Measurements from ENCODE around the gene AHNAK2. TPM values are rescaled to one million over a fixed set of nuclear protein-coding genes. Genes with fewer than 3 reads are reported as not detected.

The AHNAK2 gene
- total and polyA plus RNA-seq, 3 donors from 2014 or later: 10.8 to 15.1 (median 12.8) TPM

GRCh38 chr14:104938436-104938835, 39.7 kb downstream of the AHNAK2 start:
- no peak for DNase-seq
- Histone ChIP-seq H3K27ac (no peak overlapping the region), H3K4me1 (no peaks in the 10 kb centered on the region), H3K4me3 (no peak overlapping the region), H3K36me3 (ENCODE audit: low read depth, missing control alignments) (no peaks in the 10 kb centered on the region), H3K27me3 (no peaks in the 10 kb centered on the region), H3K9me3 (no peaks in the 10 kb centered on the region)
- intact Hi-C loops (cut with DNase I; ENCODE audit: low total_unique reads): no loop called here
- 87 to 89% methylated on average over 2 of the region's 2 CpGs for WGBS, 2 donors
- TF ChIP-seq CTCF (IDR thresholded peaks at IDR 0.05) (no peak), POLR2A (IDR thresholded peaks at IDR 0.05) (no peak)

GRCh38 chr14:104937694-104938365, 40.3 kb downstream of the AHNAK2 start:
- Histone ChIP-seq H3K27me3 (no peaks in the 10 kb centered on the region), H3K4me1 (peaks cover 1% of the 10 kb centered on the region), H3K9me3 (no peaks in the 10 kb centered on the region), H3K27ac (no peak overlapping the region), H3K36me3 (ENCODE audit: low read depth, missing control alignments) (no peaks in the 10 kb centered on the region), H3K4me3 (no peak overlapping the region)
- intact Hi-C loops (cut with DNase I; ENCODE audit: low total_unique reads): no loop called here
- DNase-seq: no peak
- 83 to 86% methylated on average over 11 of the region's 11 CpGs for WGBS, 2 donors
- no peak for TF ChIP-seq POLR2A (IDR thresholded peaks at IDR 0.05)
- no peak for TF ChIP-seq CTCF (IDR thresholded peaks at IDR 0.05)

GRCh38 chr14:104937161-104937560, 41.0 kb downstream of the AHNAK2 start:
- no peak for DNase-seq
- WGBS, 2 donors: 60 to 77% methylated on average over 1 to 4 of the region's 4 CpGs
- intact Hi-C loops (cut with DNase I; ENCODE audit: low total_unique reads): no loop called here
- H3K36me3 ChIP-seq (ENCODE audit: low read depth, missing control alignments): no peaks in the 10 kb centered on the region
- no peak overlapping the region for H3K4me3 ChIP-seq
- peaks cover 6% of the 10 kb centered on the region for H3K4me1 ChIP-seq
- H3K9me3 ChIP-seq: no peaks in the 10 kb centered on the region
- no peak overlapping the region for H3K27ac ChIP-seq
- no peaks in the 10 kb centered on the region for H3K27me3 ChIP-seq
- TF ChIP-seq CTCF (IDR thresholded peaks at IDR 0.05) (no peak), POLR2A (IDR thresholded peaks at IDR 0.05) (no peak)

- intact Hi-C loops (cut with DNase I; ENCODE audit: low total_unique reads): no loop called here
- no peaks in the 10 kb centered on the region for H3K27me3 ChIP-seq
- no peak for TF ChIP-seq CTCF (IDR thresholded peaks at IDR 0.05)
- no peak for TF ChIP-seq POLR2A (IDR thresholded peaks at IDR 0.05)
- H3K4me1 ChIP-seq: peaks cover 6% of the 10 kb centered on the region
- 63 to 72% methylated on average over 6 to 10 of the region's 10 CpGs for WGBS, 2 donors
- H3K27ac ChIP-seq: no peak overlapping the region
- H3K9me3 ChIP-seq: no peaks in the 10 kb centered on the region
- H3K36me3 ChIP-seq (ENCODE audit: low read depth, missing control alignments): no peaks in the 10 kb centered on the region
- no peak overlapping the region for H3K4me3 ChIP-seq
- DNase-seq: no peak
These were observed 41.6 kb downstream of the AHNAK2 start for GRCh38 chr14:104936361-104937155.

All from testis (tissue), 3 donors.